Uterine smooth muscle cell (primary cell): ENCODE results near the gene CCDC18. TPM values are rescaled to one million over a fixed set of nuclear protein-coding genes. Genes with fewer than 3 reads are reported as not detected.

Experiments used
- total RNA-seq: library from RNA; depleted of rRNA; stranded (reverse); fragments of >200 nt; gene quantifications from 2 replicates; pipeline ENCODE4 v1.2.3, GENCODE V29; 2014

Gene CCDC18, protein sequence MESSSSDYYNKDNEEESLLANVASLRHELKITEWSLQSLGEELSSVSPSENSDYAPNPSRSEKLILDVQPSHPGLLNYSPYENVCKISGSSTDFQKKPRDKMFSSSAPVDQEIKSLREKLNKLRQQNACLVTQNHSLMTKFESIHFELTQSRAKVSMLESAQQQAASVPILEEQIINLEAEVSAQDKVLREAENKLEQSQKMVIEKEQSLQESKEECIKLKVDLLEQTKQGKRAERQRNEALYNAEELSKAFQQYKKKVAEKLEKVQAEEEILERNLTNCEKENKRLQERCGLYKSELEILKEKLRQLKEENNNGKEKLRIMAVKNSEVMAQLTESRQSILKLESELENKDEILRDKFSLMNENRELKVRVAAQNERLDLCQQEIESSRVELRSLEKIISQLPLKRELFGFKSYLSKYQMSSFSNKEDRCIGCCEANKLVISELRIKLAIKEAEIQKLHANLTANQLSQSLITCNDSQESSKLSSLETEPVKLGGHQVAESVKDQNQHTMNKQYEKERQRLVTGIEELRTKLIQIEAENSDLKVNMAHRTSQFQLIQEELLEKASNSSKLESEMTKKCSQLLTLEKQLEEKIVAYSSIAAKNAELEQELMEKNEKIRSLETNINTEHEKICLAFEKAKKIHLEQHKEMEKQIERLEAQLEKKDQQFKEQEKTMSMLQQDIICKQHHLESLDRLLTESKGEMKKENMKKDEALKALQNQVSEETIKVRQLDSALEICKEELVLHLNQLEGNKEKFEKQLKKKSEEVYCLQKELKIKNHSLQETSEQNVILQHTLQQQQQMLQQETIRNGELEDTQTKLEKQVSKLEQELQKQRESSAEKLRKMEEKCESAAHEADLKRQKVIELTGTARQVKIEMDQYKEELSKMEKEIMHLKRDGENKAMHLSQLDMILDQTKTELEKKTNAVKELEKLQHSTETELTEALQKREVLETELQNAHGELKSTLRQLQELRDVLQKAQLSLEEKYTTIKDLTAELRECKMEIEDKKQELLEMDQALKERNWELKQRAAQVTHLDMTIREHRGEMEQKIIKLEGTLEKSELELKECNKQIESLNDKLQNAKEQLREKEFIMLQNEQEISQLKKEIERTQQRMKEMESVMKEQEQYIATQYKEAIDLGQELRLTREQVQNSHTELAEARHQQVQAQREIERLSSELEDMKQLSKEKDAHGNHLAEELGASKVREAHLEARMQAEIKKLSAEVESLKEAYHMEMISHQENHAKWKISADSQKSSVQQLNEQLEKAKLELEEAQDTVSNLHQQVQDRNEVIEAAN (N-terminal part only)
- total RNA-seq, result 17.1 and 32.8 TPM in 2 replicates

DNA sequence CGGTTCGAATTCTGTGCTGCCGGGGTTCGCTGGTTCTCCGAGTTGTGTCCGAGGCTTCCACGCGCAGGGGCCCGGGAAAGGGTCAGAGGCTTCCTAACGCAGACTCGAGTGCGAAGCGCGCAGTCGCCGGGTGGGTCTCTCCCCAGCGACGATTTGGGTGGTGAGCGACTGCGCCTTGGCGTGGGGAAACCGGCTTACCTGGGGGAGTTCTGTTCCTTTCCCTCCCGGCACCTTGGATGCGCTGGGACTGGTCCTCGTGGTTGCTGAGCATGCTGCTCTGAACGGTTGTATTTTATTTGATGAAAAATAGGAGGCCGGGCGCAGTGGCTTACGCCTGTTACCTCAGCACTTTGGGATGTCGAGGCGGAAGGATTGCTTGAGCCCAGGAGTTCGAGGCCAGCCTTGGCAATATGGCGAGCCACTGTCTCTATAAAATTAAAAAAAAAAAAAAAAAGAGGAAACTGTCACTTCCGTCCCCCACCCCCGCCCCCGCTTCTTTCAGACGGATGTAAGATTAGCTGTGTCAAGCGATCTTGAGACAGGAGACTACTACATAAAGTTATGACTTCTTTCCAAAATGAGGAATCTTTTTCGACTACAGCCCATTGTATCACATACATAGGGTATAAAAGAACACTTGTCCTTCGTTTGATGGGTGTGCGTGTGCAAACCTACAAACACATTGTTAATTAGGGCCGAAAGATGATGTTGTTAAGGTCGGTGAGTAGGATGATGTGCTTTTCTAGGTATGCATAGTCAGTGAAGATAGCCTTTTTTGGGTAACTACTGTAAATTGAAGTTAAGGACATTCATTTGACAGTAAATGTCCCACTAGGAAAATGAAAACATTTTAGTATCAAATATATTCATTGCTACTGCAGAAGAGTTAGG lies at the start of gene CCDC18:
CCDC18 (plus strand) TSS at position 2 of the 891 bp plus-strand sequence. CDS start 2,638 bp downstream, outside the sequence.

DNA sequence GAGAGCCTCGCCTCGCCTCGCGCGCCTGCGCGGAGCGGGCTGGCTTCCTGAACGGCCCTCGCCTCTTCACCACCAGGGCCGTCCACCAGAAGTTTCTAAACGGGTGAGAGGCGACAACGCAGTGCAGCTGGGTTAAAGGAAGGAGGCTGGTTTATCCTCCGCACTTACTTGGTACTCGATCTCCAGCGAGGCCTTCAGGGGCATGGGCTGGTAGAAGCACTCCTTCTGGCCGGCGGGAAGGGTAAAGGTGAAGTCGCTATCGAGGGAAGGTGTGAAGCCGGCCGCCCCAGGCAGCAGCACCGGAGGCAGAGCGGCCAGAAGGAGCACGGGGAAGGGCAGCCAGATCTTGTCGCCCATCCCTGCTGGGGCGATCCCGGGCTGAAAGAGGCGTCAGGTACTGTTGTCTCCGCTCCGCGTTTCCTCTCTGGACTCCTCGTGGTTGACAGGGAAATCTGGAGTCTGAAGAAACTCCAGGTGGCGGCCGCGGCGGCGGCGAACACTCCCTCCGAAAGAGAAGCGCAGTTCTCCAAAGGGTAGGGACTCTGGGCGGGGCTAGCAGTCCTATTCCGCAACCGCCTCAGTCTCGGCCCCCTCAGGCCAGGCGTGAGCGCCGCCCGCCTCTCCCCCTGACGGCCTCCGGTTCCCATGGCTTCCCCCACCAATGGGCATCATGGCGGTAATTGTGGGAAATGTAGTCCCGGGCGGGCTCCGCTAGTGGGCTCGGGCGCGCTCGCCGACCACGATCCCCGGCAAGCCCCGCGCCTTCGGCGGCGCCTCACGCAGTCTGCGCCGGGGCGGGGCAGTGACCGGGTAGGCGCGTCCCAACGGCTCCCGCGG lies 420 bp upstream of the CCDC18 start, which contains the start of gene TMED5:
TMED5 (minus strand) TSS at position 528 of the 837 bp plus-strand sequence; CDS start at position 357, 171 bp downstream.

Other genes starting within 250 kb of the CCDC18 start
- gene DIPK1A, start 219.3 kb upstream of the CCDC18 start, total RNA-seq, result 15.3 and 16.2 TPM in 2 replicates
- 15.6 and 20.0 TPM in 2 replicates for gene MTF2, start 101.4 kb upstream of the CCDC18 start, total RNA-seq
- gene TMED5, start 311 bp upstream of the CCDC18 start, total RNA-seq, result 69.5 and 73.5 TPM in 2 replicates
- 50.0 and 67.8 TPM in 2 replicates for gene DR1, start 165.2 kb downstream of the CCDC18 start, total RNA-seq